NCI-H2081 (cell line): ENCODE measurements around the gene ABCB1.
"Not testable (repeated sequence)": the region's sequence is repeated elsewhere in the genome, so short reads cannot be mapped to it uniquely, and the experiment has no call there.

Source experiments
- DNase-seq, 2 experiments: peaks; one replicate each; lab custom pipeline; 2025; lab: John Stamatoyannopoulos, UW

The ABCB1 gene

DNA sequence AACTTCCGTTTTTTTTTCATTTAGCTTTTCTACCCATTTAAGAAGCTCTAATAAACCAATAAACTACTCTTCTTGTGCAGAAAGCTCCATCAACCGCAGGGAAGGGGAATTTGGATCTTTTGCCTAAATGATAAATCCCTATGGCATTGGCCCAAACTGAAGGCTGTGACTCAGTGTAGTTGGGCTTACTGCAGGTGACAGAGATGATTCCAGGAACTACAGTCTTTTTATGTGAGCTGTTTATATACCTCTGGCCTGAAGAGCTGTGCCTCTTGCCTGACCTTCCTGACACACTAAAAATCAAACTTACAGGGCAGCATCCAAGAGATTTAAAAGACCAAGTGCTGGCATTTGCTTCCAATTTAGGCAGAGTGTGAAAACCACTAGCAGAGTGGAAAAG, 25.2 kb downstream of the ABCB1 start:
- DNase-seq = no peak

DNA sequence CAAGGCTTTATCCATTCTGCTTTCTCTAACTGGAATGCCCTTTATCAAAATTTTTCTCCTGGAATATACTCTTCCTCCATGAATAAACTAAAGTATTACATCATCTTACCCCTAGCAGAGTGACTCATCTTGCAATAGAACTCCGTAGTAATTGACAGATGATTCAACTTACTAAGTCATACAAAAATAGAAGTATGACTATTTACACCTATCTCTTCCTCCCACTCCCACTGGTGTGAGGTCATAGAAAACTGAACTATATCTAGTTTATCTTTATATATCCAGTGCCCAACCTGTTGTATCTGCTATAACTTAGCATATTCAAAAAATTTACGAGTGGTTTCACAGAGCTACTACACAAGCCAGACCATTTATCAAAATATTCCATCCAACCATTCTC, 26.1 kb downstream of the ABCB1 start:
- DNase-seq = no peak

DNA sequence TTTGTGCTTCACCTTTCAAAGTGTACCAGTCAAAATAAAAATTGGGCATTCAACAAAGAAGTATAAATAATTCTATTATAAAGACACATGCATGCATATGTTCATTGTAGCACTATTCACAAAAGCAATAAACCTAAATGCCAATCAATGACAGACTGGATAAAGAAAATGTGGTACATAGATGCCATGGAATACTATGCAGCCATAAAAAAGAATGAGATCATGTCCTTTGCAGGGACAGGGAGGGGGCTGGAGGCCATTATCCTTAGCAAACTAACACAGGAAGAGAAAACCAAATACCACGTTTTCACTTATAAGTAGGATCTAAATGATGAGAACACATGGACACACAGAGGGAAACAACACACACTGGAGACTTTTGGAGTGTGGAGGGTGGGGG, 28.2 kb downstream of the ABCB1 start:
- not testable (repeated sequence) for DNase-seq

DNA sequence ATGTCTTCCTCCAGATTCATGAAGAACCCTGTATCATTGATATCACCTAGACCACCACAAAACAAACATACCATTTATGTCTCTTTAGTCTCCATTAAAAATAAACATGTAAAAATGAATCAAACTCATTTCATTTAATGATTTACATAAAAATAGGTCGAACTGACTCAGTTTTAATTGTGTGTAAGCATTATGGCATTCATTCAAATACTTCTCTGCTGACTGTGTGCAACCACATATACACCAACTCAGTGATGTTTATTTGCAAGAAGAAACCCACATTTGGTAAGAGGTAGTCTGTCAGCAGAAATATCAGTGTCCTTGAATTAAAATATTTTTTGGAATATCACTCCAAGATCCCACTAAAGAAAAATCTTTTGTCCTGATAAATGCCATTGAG, 30.5 kb downstream of the ABCB1 start:
- DNase-seq = no peak

DNA sequence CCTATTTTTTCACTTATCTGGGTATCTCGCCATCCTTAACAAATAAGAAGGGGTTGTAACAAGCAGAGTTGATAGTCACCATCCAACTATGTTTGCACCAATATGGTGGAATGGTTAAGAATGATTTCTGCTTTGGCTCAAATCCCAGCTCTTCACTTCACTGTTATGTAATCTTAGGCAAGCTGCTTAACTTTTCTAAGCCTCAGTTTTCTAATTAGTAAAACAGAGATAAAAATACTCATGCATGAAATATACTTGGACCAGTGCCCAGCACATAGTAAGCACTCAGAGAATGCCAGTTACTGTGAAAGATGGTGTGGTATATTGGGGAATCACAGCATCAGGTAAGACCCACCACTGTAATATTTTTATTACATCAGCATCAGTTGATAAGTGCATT, 33.6 kb downstream of the ABCB1 start:
- DNase-seq = no peak

DNA sequence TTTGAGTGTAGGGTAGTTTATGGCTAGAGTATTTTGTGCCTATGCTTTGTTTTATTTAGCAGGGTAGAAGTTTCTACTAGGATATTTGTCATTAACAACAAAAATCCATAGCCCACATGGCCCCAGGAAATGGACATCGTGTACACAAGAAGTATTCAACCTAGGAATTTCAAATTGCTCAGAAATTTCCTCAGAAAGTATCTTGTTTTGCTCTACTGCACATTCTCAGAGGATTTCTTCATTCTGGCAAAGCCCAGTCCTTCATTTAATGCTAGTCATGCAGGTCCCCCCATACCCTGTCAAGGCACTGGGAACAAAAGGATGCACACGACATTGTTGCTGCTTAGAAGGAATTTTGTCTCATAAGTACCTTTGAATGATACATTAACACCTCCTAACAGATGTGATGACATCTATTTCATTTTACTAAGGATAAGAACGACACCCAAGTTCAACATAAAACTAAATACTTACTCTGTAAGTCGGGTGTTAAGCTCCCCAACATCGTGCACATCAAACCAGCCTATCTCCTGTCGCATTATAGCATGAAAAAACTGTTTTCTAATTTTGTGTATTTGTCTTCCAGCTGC, 34.3 kb downstream of the ABCB1 start:
- no peak for DNase-seq

DNA sequence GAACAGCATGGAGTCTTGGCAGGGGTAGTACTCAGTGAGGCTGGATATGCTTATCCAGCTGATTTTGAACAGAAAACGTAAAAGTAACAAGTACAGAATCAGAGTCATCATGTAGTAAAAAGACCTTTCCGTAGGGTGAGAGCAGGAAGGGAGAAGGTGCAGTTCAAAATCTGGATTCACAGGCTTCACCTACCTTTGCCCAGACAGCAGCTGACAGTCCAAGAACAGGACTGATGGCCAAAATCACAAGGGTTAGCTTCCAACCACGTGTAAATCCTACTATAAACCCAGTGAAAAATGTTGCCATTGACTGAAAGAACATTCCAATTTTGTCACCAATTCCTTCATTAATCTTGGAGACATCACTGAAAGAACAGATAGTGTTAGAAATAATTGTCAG, 34.8 kb downstream of the ABCB1 start:
- DNase-seq = no peak

DNA sequence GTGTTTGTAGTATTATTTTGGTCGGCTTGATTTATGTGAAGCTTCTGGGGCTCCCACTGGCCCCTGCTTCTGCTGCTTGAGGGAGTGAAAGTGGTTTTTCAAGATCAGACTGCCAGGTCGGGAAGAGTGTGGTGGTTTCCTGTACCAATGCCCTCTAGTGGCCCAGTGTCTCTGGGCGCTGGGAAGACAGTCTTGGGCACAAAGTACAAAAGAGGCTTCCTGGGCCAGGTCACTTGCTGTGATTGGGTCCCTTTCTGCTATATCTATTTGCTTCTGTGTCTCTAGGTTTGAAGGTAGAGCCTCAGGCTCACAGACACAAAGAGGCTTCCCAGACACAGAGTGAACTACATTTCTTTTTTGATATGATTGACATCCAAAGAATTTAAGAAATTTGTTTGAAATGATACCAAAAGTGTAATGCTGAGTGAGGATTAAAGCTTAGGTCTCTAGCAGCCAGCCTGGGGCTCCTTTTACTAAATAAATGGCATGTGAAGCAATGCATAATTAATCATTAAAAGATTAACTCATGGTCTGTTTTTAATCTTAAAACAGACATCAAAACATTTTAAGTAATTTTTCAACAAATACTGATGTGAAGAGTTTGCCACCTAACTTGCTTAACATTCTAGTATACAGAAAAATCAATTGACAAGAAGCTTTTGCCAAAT, 36.3 kb downstream of the ABCB1 start:
- DNase-seq = peak in 1 of 2 experiments; percentile 17

DNA sequence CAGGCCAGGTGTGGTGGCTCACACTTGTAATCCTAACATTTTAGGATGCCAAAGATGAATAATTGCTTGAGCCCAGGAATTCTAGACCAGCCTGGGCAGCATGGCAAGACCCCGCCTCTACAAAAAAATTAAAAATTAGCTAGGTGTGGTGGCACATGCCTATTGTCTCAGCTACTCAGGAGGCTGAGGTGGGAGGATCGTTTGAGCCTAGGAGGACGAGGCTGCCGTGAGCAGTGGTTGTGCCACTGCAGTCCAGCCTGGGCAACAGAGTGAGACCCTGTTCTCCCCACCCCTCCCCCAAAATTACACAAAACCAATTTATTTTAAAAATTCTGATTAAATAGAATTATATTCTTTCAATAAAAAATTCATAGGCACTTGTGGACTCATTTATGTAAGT, 39.0 kb downstream of the ABCB1 start:
- no peak for DNase-seq

DNA sequence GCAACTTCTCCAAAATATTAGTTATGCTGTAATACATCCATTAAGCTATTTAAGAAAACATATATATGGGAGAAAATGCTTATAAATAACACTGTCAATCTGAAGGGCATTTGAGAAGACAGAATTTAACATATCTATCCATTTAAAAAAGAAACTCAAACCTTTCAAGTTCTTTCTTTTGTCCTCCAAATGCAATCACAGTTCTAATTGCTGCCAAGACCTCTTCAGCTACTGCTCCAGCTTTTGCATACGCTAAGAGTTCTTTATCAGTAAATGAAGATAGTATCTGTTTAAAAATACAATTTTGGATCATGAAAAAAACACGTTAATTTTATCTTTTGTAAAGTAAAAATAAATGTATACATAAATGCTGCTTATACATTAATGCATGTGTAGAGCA, 39.6 kb downstream of the ABCB1 start:
- no peak for DNase-seq

DNA sequence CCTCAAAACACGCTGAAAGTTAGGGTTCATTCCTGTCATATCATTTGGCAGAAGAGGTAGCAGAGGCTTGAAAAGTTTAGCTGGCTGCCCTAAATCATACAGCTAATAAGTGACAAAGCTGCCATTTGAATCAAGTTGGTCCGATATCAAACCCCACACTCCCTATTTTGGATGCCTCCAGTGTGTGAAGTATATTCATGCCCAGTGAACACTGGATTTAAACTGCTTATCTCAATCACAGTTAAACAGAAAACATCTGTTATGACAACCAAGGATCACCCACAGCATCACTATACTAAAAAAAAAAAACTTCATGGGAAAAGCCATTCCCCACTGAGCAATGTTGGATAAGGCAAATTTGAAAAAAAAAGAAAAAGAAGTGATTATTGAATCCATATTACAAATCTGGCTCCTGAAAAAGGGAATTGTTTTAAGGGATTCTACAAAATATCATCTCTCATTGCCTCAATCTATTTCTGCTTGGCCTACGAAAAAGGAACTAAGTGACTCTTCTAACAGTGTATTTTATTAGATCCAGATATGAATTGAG, 48.3 kb downstream of the ABCB1 start:
- DNase-seq = no peak

DNA sequence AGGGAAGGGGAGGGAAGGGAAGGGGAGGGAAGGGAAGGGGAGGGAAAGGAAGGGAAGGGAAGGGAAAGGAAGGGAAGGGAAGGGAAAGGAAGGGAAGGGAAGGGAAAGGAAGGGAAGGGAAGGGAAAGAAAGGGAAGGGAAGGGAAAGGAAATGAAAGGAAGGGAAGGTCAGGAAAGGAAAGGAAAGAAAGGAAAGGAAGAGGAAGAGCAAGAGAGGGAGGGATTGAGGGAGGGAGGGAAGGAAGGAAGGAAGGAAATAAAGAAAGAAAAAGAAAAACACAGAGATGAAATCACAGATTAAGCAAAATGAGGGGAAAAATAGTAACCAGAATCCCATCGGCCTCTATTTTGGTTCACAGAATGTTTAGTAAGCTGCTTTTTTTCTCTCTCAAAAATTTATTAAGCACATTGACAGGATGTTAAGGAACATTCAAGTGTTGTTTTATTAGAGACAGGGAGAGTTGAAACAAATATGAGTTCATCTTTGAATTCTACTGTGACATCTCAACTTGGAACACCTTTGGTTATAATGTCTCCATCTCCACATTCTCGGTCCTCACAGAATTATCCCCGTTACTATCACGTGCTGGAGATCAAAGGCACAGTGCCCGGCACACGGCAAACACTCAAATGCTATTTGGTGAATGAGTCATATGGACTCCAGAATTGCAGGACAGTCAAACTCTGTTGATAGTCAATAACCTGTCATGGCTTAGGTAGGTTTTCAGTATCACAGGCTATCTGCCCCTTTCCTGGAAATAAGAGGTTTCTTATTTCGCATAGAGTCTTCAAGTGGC, 52.4 kb downstream of the ABCB1 start:
- no peak for DNase-seq

DNA sequence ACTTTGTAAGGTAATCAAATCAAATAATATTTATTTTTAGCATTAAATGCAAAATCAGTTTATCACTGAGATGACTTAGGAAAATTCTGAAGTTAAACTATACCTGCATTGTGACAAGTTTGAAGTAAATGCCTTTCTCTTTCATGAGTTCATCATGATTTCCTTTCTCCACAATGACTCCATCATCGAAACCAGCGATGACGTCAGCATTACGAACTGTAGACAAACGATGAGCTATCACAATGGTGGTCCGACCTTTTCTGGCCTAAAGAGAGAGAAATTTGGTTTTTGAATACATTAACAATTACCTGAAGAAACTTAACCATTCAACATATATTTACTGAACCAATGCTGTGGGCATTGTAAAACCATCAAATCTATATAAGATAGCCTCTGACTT, 54.9 kb downstream of the ABCB1 start:
- DNase-seq = no peak

DNA sequence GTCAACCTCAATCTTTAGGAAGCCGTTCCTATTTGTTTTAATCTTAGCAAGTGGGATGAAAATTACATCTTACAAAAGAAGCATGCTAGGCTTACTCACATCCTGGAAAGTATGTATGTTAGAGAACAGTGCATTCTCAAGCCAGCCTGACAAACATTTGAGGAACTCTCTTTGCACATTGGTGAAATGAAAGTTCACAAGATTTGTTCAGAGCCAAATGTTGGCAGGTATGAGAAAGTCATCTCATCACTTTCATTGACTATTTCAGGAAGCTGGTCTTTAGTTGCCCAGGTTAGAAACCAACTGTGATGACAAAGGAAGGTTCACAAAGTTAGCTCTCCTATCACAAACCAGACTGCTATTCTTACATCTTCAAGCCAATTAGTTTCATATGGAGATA, 57.1 kb downstream of the ABCB1 start:
- DNase-seq = no peak

DNA sequence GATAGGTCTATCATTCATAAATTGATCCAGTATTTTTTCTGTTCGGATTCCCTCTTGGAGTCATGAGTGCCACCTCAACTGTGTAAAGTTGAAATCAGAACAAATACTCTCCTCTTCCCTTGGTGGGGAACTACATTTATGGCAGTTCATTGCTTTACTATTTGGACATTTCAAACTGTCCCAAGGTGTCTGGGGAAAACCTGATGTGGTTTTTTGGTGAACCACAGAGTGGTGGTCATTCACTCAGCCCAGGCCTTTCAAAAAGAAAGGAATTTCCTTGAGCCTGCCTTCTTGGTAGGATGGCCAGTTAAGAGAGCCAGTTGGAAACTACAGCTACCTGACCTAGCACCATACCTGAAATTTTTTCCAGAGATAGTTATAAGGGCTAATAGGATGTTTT, 59.0 kb downstream of the ABCB1 start:
- DNase-seq = no peak

DNA sequence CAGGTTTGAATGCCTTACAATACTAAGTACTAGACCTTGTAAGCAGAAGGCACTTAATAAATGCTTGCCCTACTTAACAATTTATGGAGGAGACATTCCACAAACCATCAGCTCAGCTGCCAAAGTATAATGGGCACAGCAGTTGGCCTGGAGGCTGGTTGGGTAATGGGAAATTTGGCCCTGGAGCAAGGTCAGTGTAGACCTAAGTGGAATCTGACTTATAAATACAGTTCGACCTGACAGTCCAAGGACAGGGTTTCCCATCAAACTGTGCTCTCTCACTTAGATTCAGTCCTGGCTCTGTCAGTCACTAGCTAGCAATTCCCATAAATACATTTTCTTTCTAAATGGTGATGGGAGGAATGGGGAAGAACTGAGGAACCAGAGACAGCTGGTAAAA, 62.6 kb downstream of the ABCB1 start:
- DNase-seq = no peak

DNA sequence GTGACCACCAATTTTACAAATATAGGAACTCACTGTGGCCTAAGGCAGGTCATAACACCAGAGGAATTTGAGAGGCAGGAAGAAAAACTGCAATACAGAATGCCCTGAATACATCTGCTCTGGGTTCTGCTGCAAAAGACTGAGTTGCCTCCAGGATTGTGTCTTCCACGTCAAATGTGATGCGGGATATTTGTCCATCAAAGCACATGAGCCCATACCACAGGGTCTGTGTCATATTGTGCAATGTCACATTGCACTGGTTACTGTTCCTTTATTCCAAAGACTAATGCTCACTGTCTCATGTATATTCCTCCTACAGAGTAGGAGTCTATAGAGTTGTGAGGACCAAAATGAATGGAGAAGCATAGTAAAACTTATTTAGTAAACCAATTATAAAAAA, 66.6 kb downstream of the ABCB1 start:
- DNase-seq = no peak

DNA sequence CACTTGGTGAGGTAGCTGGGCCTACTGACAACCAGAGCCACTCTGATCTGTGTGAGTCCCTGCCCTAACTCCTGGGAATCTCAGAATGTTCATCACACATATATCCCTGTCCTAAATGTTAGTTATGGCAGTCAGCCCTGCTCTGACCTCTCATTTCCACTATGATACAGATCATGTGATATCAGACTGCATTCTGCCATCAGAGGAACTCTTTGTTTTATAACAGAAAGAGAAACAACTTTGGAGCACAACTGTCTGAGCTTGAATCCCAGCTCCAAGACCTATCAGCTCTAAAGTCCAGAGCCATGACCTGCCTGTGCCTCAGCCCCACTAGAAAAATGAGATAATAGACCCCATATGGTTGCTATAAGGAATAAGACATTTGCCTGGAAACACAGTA, 70.6 kb downstream of the ABCB1 start:
- DNase-seq = no peak

DNA sequence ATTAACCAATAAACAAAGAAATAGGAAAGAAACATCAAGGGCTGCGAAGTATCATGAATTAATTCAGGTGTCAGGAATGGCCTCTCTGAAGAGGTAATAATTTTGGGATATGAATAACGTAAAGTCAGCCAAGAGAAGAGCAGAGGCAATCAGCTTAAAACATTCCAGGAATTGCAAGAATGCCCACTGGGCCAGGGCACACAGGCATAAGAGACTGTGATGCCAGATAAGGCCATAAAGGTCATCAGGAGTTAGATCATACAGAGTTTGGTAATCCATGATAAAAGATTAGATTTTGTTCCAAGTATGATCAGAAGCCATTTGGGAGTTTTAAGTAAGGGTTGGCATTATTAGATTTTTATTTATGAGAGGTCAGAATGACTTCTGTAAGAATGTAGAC, 72.0 kb downstream of the ABCB1 start:
- DNase-seq = no peak

DNA sequence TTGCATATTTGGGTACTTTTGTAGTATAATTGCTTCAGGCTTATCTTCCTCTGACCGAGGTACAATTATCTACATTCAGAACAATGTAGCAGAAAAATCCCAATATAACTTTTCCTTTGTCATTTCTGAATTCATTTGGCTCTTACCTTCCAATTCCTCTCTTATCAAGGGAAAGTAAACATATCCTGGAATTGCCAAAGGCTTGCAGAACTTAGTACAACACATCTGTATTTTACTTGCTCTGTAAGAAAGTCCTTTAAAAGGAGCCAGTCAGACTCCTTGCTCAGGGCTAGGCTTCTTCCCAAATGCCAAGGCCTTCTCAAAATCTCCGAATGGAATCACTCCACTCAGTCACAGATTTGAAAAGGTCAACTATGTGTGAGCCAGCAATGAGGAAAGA, 81.9 kb downstream of the ABCB1 start:
- no peak for DNase-seq

DNA sequence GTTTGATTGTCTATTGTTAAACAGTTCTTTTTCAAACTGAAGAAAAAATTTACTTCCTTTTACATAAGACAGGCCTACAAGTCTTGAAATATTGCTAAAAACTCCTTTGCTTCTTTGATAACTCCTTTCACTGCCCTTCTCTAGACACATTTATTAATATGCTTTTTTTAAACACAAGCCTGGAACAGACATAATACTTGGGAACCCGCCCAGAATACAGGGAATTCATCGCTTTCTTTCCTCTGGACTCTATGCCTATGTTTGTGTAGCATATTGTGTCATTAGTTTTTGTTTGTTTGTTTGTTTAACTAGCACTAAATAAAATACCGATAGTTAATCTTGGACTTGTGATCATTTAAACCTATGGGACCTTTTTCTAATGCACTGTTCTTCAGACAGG, 82.8 kb downstream of the ABCB1 start:
- DNase-seq = no peak

DNA sequence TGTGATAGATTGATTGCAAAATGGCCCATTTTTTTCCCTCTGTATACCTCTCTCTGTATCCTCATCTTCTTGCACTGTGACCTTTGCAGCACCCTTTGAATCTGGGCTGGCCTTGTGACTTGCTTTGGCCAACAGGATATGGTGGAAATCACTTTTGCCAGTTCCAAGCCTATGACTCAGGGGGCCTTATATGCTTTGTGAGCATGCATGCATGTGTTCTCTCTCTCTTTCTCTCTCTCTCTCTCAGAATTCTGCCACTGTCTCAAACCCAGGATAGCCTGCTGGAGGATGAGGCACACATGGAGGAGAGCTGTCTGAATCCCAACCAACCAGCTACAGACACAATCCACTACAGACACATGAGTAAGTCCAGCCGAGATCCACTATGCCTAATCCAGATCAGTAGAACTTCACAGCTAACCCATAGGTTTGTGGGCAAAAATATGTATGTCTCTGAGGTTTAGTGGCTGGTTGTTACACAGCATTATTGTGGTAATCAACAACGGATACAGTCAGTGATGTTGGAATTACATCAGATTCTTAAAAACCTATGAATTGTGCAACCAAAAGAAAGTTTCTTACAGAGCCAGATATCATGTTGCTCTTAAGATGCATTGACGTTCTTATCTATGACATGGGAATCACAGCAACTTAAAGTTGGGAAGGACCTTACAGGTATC, 83.4 kb downstream of the ABCB1 start:
- no peak for DNase-seq
